Right atrium auricular region (tissue), 2 donors: ENCODE measurements around the gene FBLN2. TPM values are rescaled to one million over a fixed set of nuclear protein-coding genes. Genes with fewer than 3 reads are reported as not detected.
A peak's percentile ranks its signal among the peaks of the same experiment; 100 is the strongest.

Experiments
- DNase-seq: peaks from one replicate; pipeline ENCODE4 v3.0.0-alpha.2; 2019; ENCODE audit warnings: low spot score
- H3K27ac ChIP-seq, 2 donors: fragments of 200-600 bp; sonication (generic); 1 replicate in 1 of 2; 2 replicates in 1 of 2; pipeline ENCODE4 v1.5.1; 2016 to 2019
- H3K27me3 ChIP-seq, 2 donors: fragments of 200-600 bp; sonication (generic); one replicate each; pipeline versions ENCODE4 v1.5.1 to v1.6.0; 2017 to 2019
- H3K36me3 ChIP-seq: fragments of 200-600 bp; sonication (generic); one replicate; pipeline ENCODE4 v1.5.1; 2016
- H3K4me1 ChIP-seq, 2 donors: fragments of 200-600 bp; sonication (generic); one replicate each; pipeline versions ENCODE4 v1.5.1 to v1.6.0; 2017 to 2019
- H3K4me3 ChIP-seq, 2 donors: fragments of 200-600 bp; sonication (generic); 1 replicate in 1 of 2; 2 replicates in 1 of 2; pipeline ENCODE4 v1.5.1; 2017 to 2019; ENCODE audit warnings: mild to moderate bottlenecking in 1 of 2, moderate library complexity in 1 of 2
- H3K9me3 ChIP-seq, 2 donors: fragments of 200-600 bp; sonication (generic); one replicate each; pipeline ENCODE4 v1.5.1; 2019
- CTCF ChIP-seq, 2 donors: fragments of 200-600 bp; sonication (generic); IDR thresholded peaks; one replicate each; pipeline ENCODE4 v1.5.1; 2019; ENCODE audit warnings: antibody characterized with exemption in 2 of 2
- total RNA-seq, 2 donors: library from RNA; depleted of rRNA; stranded (reverse); fragments of >200 nt; gene quantifications; one replicate each; pipeline ENCODE4 v1.1.0, GENCODE V29; 2016

The FBLN2 gene
- total RNA-seq, 2 donors from 2014 or later = 122 to 185 TPM

GRCh38 chr3:13540297-13540995 is 8.5 kb upstream of the FBLN2 start:
- Histone ChIP-seq H3K27me3 (no peaks in the 10 kb centered on the region), H3K36me3 (no peaks in the 10 kb centered on the region), H3K4me1 (peaks cover 0 to 44% of the 10 kb centered on the region in 2 donors), H3K27ac (peak overlapping the region; percentile 55 to 72), H3K9me3 (peaks cover 0 to 5% of the 10 kb centered on the region in 2 donors), H3K4me3 (no peak overlapping the region)
- no peak for TF ChIP-seq CTCF (IDR thresholded peaks at IDR 0.05)
- DNase-seq = no peak

- no peak for DNase-seq
These were observed 7.2 kb upstream of the FBLN2 start for GRCh38 chr3:13541691-13542090.

GRCh38 chr3:13542142-13542541 is 6.8 kb upstream of the FBLN2 start:
- TF ChIP-seq CTCF (IDR thresholded peaks at IDR 0.05) = no peak
- Histone ChIP-seq H3K4me1 (peaks cover 0 to 53% of the 10 kb centered on the region in 2 donors), H3K4me3 (no peak overlapping the region)

More at GRCh38 chr3:13541691-13542090, 7.2 kb upstream of the FBLN2 start:
- Histone ChIP-seq H3K4me3 (no peak overlapping the region), H3K9me3 (peaks cover 0 to 5% of the 10 kb centered on the region in 2 donors), H3K4me1 (peaks cover 0 to 53% of the 10 kb centered on the region in 2 donors), H3K36me3 (no peaks in the 10 kb centered on the region), H3K27me3 (no peaks in the 10 kb centered on the region), H3K27ac (no peak overlapping the region)
- no peak for TF ChIP-seq CTCF (IDR thresholded peaks at IDR 0.05)

GRCh38 chr3:13543253-13543652 is 5.7 kb upstream of the FBLN2 start:
- no peak for TF ChIP-seq CTCF (IDR thresholded peaks at IDR 0.05)
- H3K9me3 ChIP-seq = peaks cover 0 to 5% of the 10 kb centered on the region in 2 donors
- DNase-seq = peak; percentile 94

More at GRCh38 chr3:13542142-13542541, 6.8 kb upstream of the FBLN2 start:
- DNase-seq = no peak
- Histone ChIP-seq H3K36me3 (no peaks in the 10 kb centered on the region), H3K27me3 (no peaks in the 10 kb centered on the region), H3K9me3 (peaks cover 0 to 5% of the 10 kb centered on the region in 2 donors), H3K27ac (no peak overlapping the region)

GRCh38 chr3:13544293-13544831 is 4.6 kb upstream of the FBLN2 start:
- no peaks in the 10 kb centered on the region for H3K36me3 ChIP-seq
- no peak for DNase-seq
- no peak for TF ChIP-seq CTCF (IDR thresholded peaks at IDR 0.05)
- peaks cover 0 to 5% of the 10 kb centered on the region in 2 donors for H3K9me3 ChIP-seq
- no peaks in the 10 kb centered on the region for H3K27me3 ChIP-seq
- H3K27ac ChIP-seq = peak overlapping the region; percentile 50 to 79
- peaks cover 0 to 52% of the 10 kb centered on the region in 2 donors for H3K4me1 ChIP-seq
- H3K4me3 ChIP-seq = no peak overlapping the region

More at GRCh38 chr3:13543253-13543652, 5.7 kb upstream of the FBLN2 start:
- H3K4me1 ChIP-seq = peaks cover 0 to 57% of the 10 kb centered on the region in 2 donors
- no peaks in the 10 kb centered on the region for H3K36me3 ChIP-seq
- H3K4me3 ChIP-seq = no peak overlapping the region
- H3K27me3 ChIP-seq = no peaks in the 10 kb centered on the region
- peak overlapping the region; percentile 50 to 79 for H3K27ac ChIP-seq
